HL-60 (cell line): Measurements from ENCODE around the gene INO80.

ENCODE experiments used
- DNase-seq, 2 experiments: peaks; one replicate each; pipeline ENCODE4 v3.0.0-alpha.2; 2010 to 2020; ENCODE audit warnings: low read depth in 1 of 2, low spot score in 1 of 2
- H3K27ac ChIP-seq: fragments of 250-450 bp; sonication (Bioruptor Pico); replicated peaks from 2 replicates; pipeline ENCODE4 v1.5.1; 2020; ENCODE audit warnings: mild to moderate bottlenecking, moderate library complexity
- H3K27me3 ChIP-seq: fragments of 250-450 bp; sonication (Bioruptor Pico); 2 replicates; pipeline ENCODE4 v1.5.1; 2021; ENCODE audit warnings: mild to moderate bottlenecking, moderate library complexity; ENCODE audit not compliant: insufficient read depth, poor library complexity, severe bottlenecking
- H3K4me3 ChIP-seq: replicated peaks from 2 replicates; pipeline ENCODE4 v1.5.1; 2011; ENCODE audit warnings: mild to moderate bottlenecking, control low read depth, low read length; ENCODE audit not compliant: insufficient read depth
- GABPA ChIP-seq: IDR thresholded peaks from 2 replicates; pipeline ENCODE4 v1.6.1; 2012; ENCODE audit warnings: low read depth
- POLR2AphosphoS5 ChIP-seq: IDR thresholded peaks from 2 replicates; pipeline ENCODE4 v1.6.1; 2012; ENCODE audit warnings: low read depth
- SPI1 ChIP-seq: IDR thresholded peaks from 2 replicates; pipeline ENCODE4 v1.6.1; 2012; ENCODE audit warnings: low read depth, mild to moderate bottlenecking, borderline replicate concordance
- TF ChIP-seq, protein P1 (sequence below): IDR thresholded peaks from one replicate; pipeline ENCODE4 v1.5.1; 2011; ENCODE audit warnings: low read length, control low read depth, inconsistent platforms; ENCODE audit not compliant: insufficient read depth
- TF ChIP-seq, protein P2 (sequence below): IDR thresholded peaks from 2 replicates; pipeline ENCODE4 v1.6.1; 2012; ENCODE audit warnings: low read depth; ENCODE audit not compliant: insufficient replicate concordance

INO80 gene

DNA sequence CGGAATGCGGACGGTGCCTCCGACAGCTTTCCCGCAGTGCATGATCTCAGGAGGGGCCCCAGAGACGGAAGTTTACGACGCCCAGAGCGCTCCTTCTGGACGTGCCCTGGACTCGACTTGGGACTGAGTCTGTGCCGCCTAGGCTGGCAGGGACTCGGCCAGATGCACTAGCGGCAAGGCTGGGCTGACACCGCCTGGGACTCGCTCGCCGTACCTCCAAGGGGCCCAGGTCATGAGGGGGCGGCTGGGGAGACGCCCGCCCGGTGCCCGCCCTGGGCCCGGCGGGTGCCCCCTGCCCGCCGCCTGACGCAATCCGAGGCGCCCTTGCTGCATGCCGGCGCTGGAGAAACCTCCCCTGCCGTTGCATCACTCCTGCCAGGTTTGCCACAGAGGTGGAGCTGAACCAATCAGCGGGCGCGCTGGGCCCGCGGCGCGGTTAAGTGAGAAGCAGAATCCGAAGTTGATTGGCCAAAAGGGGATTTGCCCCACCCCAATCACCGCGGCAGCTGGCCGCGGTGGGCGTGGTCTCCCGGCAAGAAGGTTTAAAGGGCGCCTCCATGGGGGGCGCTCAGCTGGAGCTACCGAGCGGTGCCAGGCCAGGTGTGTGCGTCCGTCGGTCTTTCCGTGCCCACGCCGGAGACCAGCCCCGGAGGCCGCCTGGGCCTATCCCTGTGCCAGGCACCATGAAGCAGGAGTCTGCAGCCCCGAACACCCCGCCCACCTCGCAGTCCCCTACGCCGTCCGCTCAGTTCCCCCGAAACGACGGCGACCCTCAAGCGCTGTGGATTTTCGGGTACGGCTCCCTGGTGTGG is 163.0 kb downstream of the INO80 start, which contains the start of gene CHAC1:
TSS of gene CHAC1 (plus strand) at position 571 of the 812 bp plus-strand sequence. CDS start at position 684, 113 bp downstream.
- Histone ChIP-seq H3K27ac (peak within 1 kb of the TSS; percentile 81), H3K4me3 (peak within 1 kb of the TSS; percentile 77), H3K27me3 (no peaks in the 10 kb centered on the region)
- peak; percentile 97 to 98 for DNase-seq
- TF ChIP-seq POLR2AphosphoS5 (peak; percentile 65), GABPA (no peak)

DNA sequence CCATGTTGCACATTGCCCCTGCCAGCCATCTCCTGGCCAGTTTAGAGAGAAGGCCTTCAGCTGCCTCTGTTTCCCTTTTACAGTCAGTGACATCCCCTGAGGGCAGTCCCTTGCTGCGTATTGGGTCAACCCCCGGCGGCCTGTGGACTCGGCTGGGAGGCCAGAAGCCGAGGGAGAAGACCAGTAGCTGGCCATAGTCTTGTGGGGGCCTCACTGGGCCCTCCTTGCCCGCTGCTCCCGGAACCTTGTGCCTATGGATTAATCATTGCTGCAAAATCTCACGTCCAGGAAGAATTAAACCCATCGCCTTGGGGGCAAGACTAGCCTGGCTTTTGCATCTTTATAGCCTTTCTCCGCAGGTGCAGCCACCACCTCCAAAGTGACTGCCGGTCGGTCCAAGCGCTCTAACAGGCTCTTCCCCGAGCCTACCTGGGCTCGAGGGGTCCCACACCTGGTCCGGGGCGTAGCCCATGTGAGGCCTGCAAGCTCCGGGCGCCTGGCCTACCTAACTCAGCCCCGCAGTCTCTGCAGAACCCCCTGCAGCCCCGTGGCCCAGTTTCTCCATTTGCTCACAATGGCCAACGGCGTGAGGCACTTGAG is 163.7 kb downstream of the INO80 start:
- TF ChIP-seq, protein P1, sequence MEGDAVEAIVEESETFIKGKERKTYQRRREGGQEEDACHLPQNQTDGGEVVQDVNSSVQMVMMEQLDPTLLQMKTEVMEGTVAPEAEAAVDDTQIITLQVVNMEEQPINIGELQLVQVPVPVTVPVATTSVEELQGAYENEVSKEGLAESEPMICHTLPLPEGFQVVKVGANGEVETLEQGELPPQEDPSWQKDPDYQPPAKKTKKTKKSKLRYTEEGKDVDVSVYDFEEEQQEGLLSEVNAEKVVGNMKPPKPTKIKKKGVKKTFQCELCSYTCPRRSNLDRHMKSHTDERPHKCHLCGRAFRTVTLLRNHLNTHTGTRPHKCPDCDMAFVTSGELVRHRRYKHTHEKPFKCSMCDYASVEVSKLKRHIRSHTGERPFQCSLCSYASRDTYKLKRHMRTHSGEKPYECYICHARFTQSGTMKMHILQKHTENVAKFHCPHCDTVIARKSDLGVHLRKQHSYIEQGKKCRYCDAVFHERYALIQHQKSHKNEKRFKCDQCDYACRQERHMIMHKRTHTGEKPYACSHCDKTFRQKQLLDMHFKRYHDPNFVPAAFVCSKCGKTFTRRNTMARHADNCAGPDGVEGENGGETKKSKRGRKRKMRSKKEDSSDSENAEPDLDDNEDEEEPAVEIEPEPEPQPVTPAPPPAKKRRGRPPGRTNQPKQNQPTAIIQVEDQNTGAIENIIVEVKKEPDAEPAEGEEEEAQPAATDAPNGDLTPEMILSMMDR: no peak
- TF ChIP-seq POLR2AphosphoS5 (no peak), GABPA (no peak), SPI1 (no peak)
- TF ChIP-seq, protein P2, sequence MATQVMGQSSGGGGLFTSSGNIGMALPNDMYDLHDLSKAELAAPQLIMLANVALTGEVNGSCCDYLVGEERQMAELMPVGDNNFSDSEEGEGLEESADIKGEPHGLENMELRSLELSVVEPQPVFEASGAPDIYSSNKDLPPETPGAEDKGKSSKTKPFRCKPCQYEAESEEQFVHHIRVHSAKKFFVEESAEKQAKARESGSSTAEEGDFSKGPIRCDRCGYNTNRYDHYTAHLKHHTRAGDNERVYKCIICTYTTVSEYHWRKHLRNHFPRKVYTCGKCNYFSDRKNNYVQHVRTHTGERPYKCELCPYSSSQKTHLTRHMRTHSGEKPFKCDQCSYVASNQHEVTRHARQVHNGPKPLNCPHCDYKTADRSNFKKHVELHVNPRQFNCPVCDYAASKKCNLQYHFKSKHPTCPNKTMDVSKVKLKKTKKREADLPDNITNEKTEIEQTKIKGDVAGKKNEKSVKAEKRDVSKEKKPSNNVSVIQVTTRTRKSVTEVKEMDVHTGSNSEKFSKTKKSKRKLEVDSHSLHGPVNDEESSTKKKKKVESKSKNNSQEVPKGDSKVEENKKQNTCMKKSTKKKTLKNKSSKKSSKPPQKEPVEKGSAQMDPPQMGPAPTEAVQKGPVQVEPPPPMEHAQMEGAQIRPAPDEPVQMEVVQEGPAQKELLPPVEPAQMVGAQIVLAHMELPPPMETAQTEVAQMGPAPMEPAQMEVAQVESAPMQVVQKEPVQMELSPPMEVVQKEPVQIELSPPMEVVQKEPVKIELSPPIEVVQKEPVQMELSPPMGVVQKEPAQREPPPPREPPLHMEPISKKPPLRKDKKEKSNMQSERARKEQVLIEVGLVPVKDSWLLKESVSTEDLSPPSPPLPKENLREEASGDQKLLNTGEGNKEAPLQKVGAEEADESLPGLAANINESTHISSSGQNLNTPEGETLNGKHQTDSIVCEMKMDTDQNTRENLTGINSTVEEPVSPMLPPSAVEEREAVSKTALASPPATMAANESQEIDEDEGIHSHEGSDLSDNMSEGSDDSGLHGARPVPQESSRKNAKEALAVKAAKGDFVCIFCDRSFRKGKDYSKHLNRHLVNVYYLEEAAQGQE: no peak
- peak overlapping the region; percentile 81 for H3K27ac ChIP-seq
- no peak for DNase-seq
- no peaks in the 10 kb centered on the region for H3K27me3 ChIP-seq
- peak overlapping the region; percentile 77 for H3K4me3 ChIP-seq

DNA sequence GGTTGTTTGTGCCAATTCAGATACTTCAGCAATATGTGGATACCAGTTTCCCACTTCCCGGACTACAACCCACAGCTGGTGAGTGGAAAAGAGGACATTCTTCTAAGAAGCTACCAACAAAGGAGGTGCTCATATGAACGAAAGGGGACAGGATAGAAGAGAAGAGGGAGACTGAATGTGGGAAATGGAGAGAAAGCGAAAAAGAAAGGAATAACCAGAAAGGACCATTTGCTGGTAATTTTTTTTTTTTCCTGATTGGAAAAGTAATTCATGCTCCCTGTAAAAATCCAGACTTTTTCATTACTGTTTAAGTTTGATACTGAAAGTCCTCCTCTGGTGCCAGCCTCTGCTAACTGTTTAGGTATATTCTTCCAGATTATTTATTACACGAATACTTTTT is 164.3 kb downstream of the INO80 start:
- no peak overlapping the region for H3K4me3 ChIP-seq
- DNase-seq: no peak
- TF ChIP-seq, protein P2: no peak
- no peak for TF ChIP-seq SPI1
- no peak for TF ChIP-seq GABPA
- TF ChIP-seq, protein P1: no peak
- no peak for TF ChIP-seq POLR2AphosphoS5
- H3K27ac ChIP-seq: no peak overlapping the region; the same call in 1 of the 2 replicates
- no peaks in the 10 kb centered on the region for H3K27me3 ChIP-seq

DNA sequence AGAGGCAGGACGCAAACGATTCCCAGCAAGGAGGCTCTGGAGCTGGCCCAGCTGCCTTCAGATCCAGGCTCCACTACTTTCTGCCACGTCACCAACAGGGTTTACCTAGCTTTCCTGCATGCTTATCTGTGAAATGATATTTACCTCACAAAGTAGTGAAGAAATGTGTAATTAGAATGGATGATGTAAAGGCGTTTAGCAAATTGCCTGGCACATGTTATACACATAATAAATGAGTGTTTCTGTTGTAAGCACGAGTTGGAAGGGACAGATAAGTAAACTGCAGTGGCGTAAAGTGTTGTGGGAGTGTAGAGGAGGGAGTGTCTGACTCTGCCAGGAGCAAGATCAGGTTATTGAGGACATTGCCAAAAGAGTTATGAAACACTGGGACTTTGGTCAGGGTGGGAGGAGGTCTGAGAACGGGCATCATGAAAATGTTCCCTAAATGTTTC is 166.3 kb downstream of the INO80 start:
- no peak for DNase-seq
- no peak overlapping the region for H3K4me3 ChIP-seq
- H3K27me3 ChIP-seq: no peaks in the 10 kb centered on the region
- no peak overlapping the region for H3K27ac ChIP-seq
- TF ChIP-seq POLR2AphosphoS5 (no peak), SPI1 (no peak), GABPA (no peak)
- TF ChIP-seq, protein P1: no peak
